GM12878 (cell line): Measurements from ENCODE around the gene OR2AJ1. TPM values are rescaled to one million over a fixed set of nuclear protein-coding genes. Genes with fewer than 3 reads are reported as not detected.

Experiments
- ATAC-seq: fragments of 200-7000 bp; cut with Tn5 transposase; 3 replicates; pipeline ENCODE4 v1.9.1; 2020; ENCODE audit warnings: mild to moderate bottlenecking, moderate library complexity
- BruUV-seq: library from RNA; stranded (reverse); fragments of 400-500 nt; replicated peaks from 2 replicates; lab custom pipeline; 2021; lab: Mats Ljungman, UMichigan
- CTCF ChIA-PET: fragments of 300-600 bp; sonication (Branson Sonifier 250); formaldehyde crosslinking; extraction: SDS; loops from one replicate; lab custom pipeline; 2021; ENCODE audit warnings: inconsistent platforms; lab: Yijun Ruan, JAX
- POLR2A ChIA-PET: fragments of 350-600 bp; formaldehyde crosslinking; extraction: SDS; loops from one replicate; lab custom pipeline; 2021; ENCODE audit warnings: inconsistent platforms; lab: Charles Lee
- RAD21 ChIA-PET: fragments of 300-600 bp; sonication (Branson Sonifier 250); formaldehyde crosslinking; loops from one replicate; lab custom pipeline; 2023; ENCODE audit warnings: antibody characterized with exemption; ENCODE audit not compliant: unreplicated experiment; lab: Charles Lee
- SMC1A ChIA-PET: fragments of 300-600 bp; sonication (Branson Sonifier 250); formaldehyde crosslinking; loops from one replicate; lab custom pipeline; 2023; ENCODE audit not compliant: unreplicated experiment, uncharacterized antibody; lab: Charles Lee
- DNase-seq: peaks from one replicate; pipeline ENCODE4 v3.0.0-alpha.2; 2011; ENCODE audit warnings: low read depth, low spot score
- FAIRE-seq: peaks from 3 replicates; lab custom pipeline; 2011; peaks lifted over from hg19 to GRCh38; lab: Jason Lieb, UNC
- H2AFZ ChIP-seq: 2 replicates; pipeline ENCODE4 v1.6.0; 2011; ENCODE audit warnings: low read depth, low read length, control low read depth; ENCODE audit not compliant: control insufficient read depth
- H3K27ac ChIP-seq: 2 replicates; pipeline ENCODE4 v1.5.1; 2011; ENCODE audit warnings: control low read depth; ENCODE audit not compliant: control insufficient read depth, insufficient read depth
- H3K27me3 ChIP-seq, 2 experiments: replicated peaks in 1 of 2; 2 replicates each; pipeline versions ENCODE4 v1.6.0 to v1.6.1; 2011; ENCODE audit warnings: low read length in 1 of 2; ENCODE audit not compliant: control insufficient read depth in 2 of 2, insufficient read depth in 2 of 2
- H3K36me3 ChIP-seq, 2 experiments: 2 replicates each; pipeline ENCODE4 v1.5.1; 2011; ENCODE audit warnings: low read length in 1 of 2; ENCODE audit not compliant: control insufficient read depth in 2 of 2, insufficient read depth in 2 of 2
- H3K4me1 ChIP-seq: 2 replicates; pipeline ENCODE4 v1.6.1; 2011; ENCODE audit warnings: mild to moderate bottlenecking, low read length, moderate library complexity, mixed read lengths; ENCODE audit not compliant: control insufficient read depth, insufficient read depth
- H3K4me2 ChIP-seq: 2 replicates; pipeline ENCODE4 v1.6.0; 2011; ENCODE audit warnings: control low read depth; ENCODE audit not compliant: control insufficient read depth, insufficient read depth
- H3K4me3 ChIP-seq: fragments of 200-600 bp; sonication (generic); 2 replicates; pipeline ENCODE4 v1.5.1; 2016
- H3K79me2 ChIP-seq: 2 replicates; pipeline ENCODE4 v1.6.0; 2011; ENCODE audit warnings: low read length; ENCODE audit not compliant: control insufficient read depth, insufficient read depth
- H3K9ac ChIP-seq: 2 replicates; pipeline ENCODE4 v1.8.0; 2011; ENCODE audit warnings: low read length, control low read depth, mixed read lengths; ENCODE audit not compliant: control insufficient read depth, insufficient read depth
- H3K9me3 ChIP-seq: replicated peaks from 3 replicates; pipeline ENCODE4 v1.5.1; 2011; ENCODE audit warnings: mild to moderate bottlenecking, low read length; ENCODE audit not compliant: control insufficient read depth, insufficient read depth
- H4K20me1 ChIP-seq: 2 replicates; pipeline ENCODE4 v1.6.0; 2011; ENCODE audit not compliant: control insufficient read depth, insufficient read depth
- DPF2 ChIP-seq: fragments of 450-650 bp; IDR thresholded peaks from 2 replicates; pipeline ENCODE4 v1.6.1; 2017; ENCODE audit warnings: mild to moderate bottlenecking
- KLF5 ChIP-seq: fragments of 450-650 bp; IDR thresholded peaks from 2 replicates; pipeline ENCODE4 v1.6.1; 2014; ENCODE audit warnings: mild to moderate bottlenecking; ENCODE audit not compliant: partially characterized antibody
- NRF1 ChIP-seq: conservative IDR thresholded peaks from 2 replicates; pipeline ENCODE4 v1.6.1; 2011; ENCODE audit warnings: mild to moderate bottlenecking, low read depth, low read length, improper control_type of control experiment
- TARDBP ChIP-seq: IDR thresholded peaks from 2 replicates; pipeline ENCODE4 v1.6.1; 2016; ENCODE audit warnings: borderline replicate concordance
- ZNF24 ChIP-seq: fragments of 450-650 bp; IDR thresholded peaks from 2 replicates; pipeline ENCODE4 v1.6.1; 2017; ENCODE audit warnings: antibody characterized with exemption, mild to moderate bottlenecking
- ZNF622 ChIP-seq: fragments of 450-650 bp; IDR thresholded peaks from 2 replicates; pipeline ENCODE4 v1.6.1; 2017; ENCODE audit warnings: mild to moderate bottlenecking, inconsistent platforms
- WGBS: methylation state at CpG from one replicate; pipeline ENCODE4 v1.1.6; 2016; ENCODE audit warnings: low lambda C conversion rate; ENCODE audit not compliant: insufficient replicate concordance, insufficient coverage; ENCODE audit errors: missing lambda C conversion rate; 5-methylcytosine and 5-hydroxymethylcytosine counted together
- in situ Hi-C: fragments of 300-500 bp; cut with MboI; formaldehyde crosslinking; loops from 9 replicates; pipeline ENCODE4 v1.14.3; 2018; ENCODE audit warnings: mixed read lengths
- intact Hi-C: fragments of 100-400 bp; cut with micrococcal nuclease; formaldehyde crosslinking; loops from one replicate; pipeline ENCODE4 v1.14.2; 2022; ENCODE audit not compliant: unreplicated experiment
- polyA plus RNA-seq, 11 experiments: library from polyadenylated mRNA; depleted of rRNA in 4 of 11; unstranded in 6 of 11; stranded (reverse) in 5 of 11; fragments of >200 nt; fragmentation: Nextera tagmentation in 4 of 11; fragmentation: Illumina TruSeq in 1 of 11; extraction: Ambion mirVana in 4 of 11; extraction: Trizol in 1 of 11; gene quantifications; 1 replicate in 1 of 11; 2 replicates in 10 of 11; pipeline versions ENCODE4 v1.2.1 to v1.2.3, GENCODE V29; 2011 to 2016; ENCODE audit warnings: inconsistent platforms in 2 of 11, missing spikeins in 2 of 11, low read depth in 1 of 11
- total RNA-seq, 4 experiments: library from RNA; depleted of rRNA in 3 of 4; stranded (reverse); fragments of >200 nt in 3 of 4; fragmentation: Illumina TruSeq in 1 of 4; extraction: Trizol in 1 of 4; gene quantifications; 2 replicates each; pipeline versions ENCODE4 v1.2.1 to v1.2.3, GENCODE V29; 2013 to 2021
- TF ChIP-seq, protein P1 (sequence below): IDR thresholded peaks from 2 replicates; pipeline ENCODE4 v1.6.1; 2011; ENCODE audit warnings: low read depth, low read length, improper control_type of control experiment, borderline replicate concordance

OR2AJ1 gene
- total and polyA plus RNA-seq, 10 of the 15 experiments (the other 5 are each of a cell fraction or from before 2014, with no cell fraction given): not detected

GRCh38 chr1:247884797-247885413 is 39.8 kb upstream of the OR2AJ1 start:
- ChIA-PET RAD21 (no interaction called here), CTCF (interaction anchor here (0.6 kb wide), 1 partner anchor 32 kb away, joined by 3 read pairs; no protein-coding TSS in a partner anchor), POLR2A (no interaction called here), SMC1A (interaction anchor here (0.7 to 1.4 kb wide), 2 partner anchors 10 to 389 kb away, joined by 3 to 4 read pairs; partner anchors contain the start of gene OR2W3)
- H4K20me1 ChIP-seq: no peaks in the 10 kb centered on the region
- DNase-seq (no peak), ATAC-seq (no peak), FAIRE-seq (no peak)
- H3K36me3 ChIP-seq: no peaks in the 10 kb centered on the region
- H3K27me3 ChIP-seq: no peaks in the 10 kb centered on the region
- no peaks in the 10 kb centered on the region for H3K79me2 ChIP-seq
- H3K9ac ChIP-seq: no peak overlapping the region
- TF ChIP-seq, protein P1, sequence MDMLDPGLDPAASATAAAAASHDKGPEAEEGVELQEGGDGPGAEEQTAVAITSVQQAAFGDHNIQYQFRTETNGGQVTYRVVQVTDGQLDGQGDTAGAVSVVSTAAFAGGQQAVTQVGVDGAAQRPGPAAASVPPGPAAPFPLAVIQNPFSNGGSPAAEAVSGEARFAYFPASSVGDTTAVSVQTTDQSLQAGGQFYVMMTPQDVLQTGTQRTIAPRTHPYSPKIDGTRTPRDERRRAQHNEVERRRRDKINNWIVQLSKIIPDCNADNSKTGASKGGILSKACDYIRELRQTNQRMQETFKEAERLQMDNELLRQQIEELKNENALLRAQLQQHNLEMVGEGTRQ: no peak
- no peak for TF ChIP-seq ZNF622
- TF ChIP-seq KLF5: no peak
- TF ChIP-seq TARDBP: no peak
- no peak for TF ChIP-seq NRF1
- H3K4me2 ChIP-seq: no peak overlapping the region
- 52% methylated on average over 10 of the region's 10 CpGs for WGBS
- H3K4me1 ChIP-seq: no peaks in the 10 kb centered on the region
- no peaks in the 10 kb centered on the region for H3K9me3 ChIP-seq
- H2AFZ ChIP-seq: no peak overlapping the region
- BruUV-seq: no TSS peak
- intact Hi-C loops (no loop called here), in situ Hi-C loops (no loop called here)
- no peak overlapping the region for H3K27ac ChIP-seq
- no peak overlapping the region for H3K4me3 ChIP-seq

- 32% methylated on average over 2 of the region's 2 CpGs for WGBS
- BruUV-seq: no TSS peak
- no peak for FAIRE-seq
- Histone ChIP-seq H3K27me3 (no peaks in the 10 kb centered on the region), H4K20me1 (no peaks in the 10 kb centered on the region), H3K9ac (no peak within 1 kb of the TSS), H3K79me2 (no peaks in the 10 kb centered on the region), H3K4me1 (no peaks in the 10 kb centered on the region), H3K4me2 (no peak within 1 kb of the TSS), H3K4me3 (no peak within 1 kb of the TSS), H3K36me3 (no peaks in the 10 kb centered on the region), H3K9me3 (no peaks in the 10 kb centered on the region), H3K27ac (no peak within 1 kb of the TSS), H2AFZ (no peak within 1 kb of the TSS)
- in situ Hi-C loops (no loop called here), intact Hi-C loops (no loop called here)
- POLR2A ChIA-PET: no interaction called here
- RAD21 ChIA-PET: no interaction called here
- ATAC-seq: no peak
- SMC1A ChIA-PET: interaction anchor here (1.2 kb wide), 1 partner anchor 11 kb away, joined by 4 read pairs; no protein-coding TSS in a partner anchor
- CTCF ChIA-PET: interaction anchor here (0.9 kb wide), 1 partner anchor 11 kb away, joined by 3 read pairs; no protein-coding TSS in a partner anchor
- TF ChIP-seq DPF2 (no peak), ZNF24 (no peak)
- DNase-seq: no peak
These were observed 29.5 kb upstream of the OR2AJ1 start, which contains the start of gene OR2W3 for GRCh38 chr1:247895163-247895637. OR2W3 (plus strand) TSS chr1:247895587; CDS start chr1:247895587, 0 bp downstream.
